B cell (primary cell): ENCODE results near the gene USH1G. TPM values are rescaled to one million over a fixed set of nuclear protein-coding genes. Genes with fewer than 3 reads are reported as not detected.
A peak's percentile ranks its signal among the peaks of the same experiment; 100 is the strongest.

Experiments used
- ATAC-seq: fragments of 200-7000 bp; cut with Tn5 transposase; one replicate; pipeline ENCODE4 v1.10.0; 2021; ENCODE audit warnings: low read depth, mild to moderate bottlenecking, moderate number of reproducible peaks, moderate library complexity
- CTCF ChIA-PET: fragments of 350-600 bp; sonication (Branson Sonifier 250); formaldehyde crosslinking; loops from one replicate; lab custom pipeline; 2021; ENCODE audit warnings: antibody characterized with exemption, inconsistent platforms; lab: Charles Lee
- POLR2A ChIA-PET: fragments of 350-600 bp; sonication (Branson Sonifier 250); formaldehyde crosslinking; loops from one replicate; lab custom pipeline; 2021; ENCODE audit warnings: antibody characterized with exemption; lab: Charles Lee
- DNase-seq: peaks from one replicate; pipeline ENCODE4 v3.0.0; 2013
- H2AFZ ChIP-seq: 2 replicates; pipeline ENCODE4 v1.6.1; 2012; ENCODE audit warnings: mild to moderate bottlenecking, low read depth, low read length; ENCODE audit not compliant: insufficient read depth, poor library complexity, severe bottlenecking
- H3K27ac ChIP-seq, 2 donors: 1 replicate in 1 of 2; 2 replicates in 1 of 2; pipeline ENCODE4 v1.5.1; 2012 to 2013; ENCODE audit warnings: low read length in 2 of 2, mild to moderate bottlenecking in 2 of 2, moderate library complexity in 1 of 2
- H3K27me3 ChIP-seq, 4 experiments: fragments of 200-600 bp in 1 of 4; sonication (generic) in 1 of 4; replicated peaks in 1 of 4; 1 replicate in 2 of 4; 2 replicates in 2 of 4; pipeline versions ENCODE4 v1.6.1 to v1.7.0; 2013 to 2016; ENCODE audit warnings: low read length in 3 of 4, mild to moderate bottlenecking in 2 of 4, mixed read lengths in 1 of 4, moderate library complexity in 1 of 4; ENCODE audit not compliant: insufficient read depth in 4 of 4, control insufficient read depth in 3 of 4; ENCODE audit errors: control extremely low read depth in 1 of 4
- H3K36me3 ChIP-seq, 2 experiments: replicated peaks in 1 of 2; 1 replicate in 1 of 2; 2 replicates in 1 of 2; pipeline versions ENCODE4 v1.6.1 to v1.7.1; 2013; ENCODE audit warnings: low read length in 1 of 2; ENCODE audit not compliant: insufficient read depth in 2 of 2, control insufficient read depth in 1 of 2; ENCODE audit errors: control extremely low read depth in 1 of 2, extremely low read depth in 1 of 2
- H3K4me1 ChIP-seq, 2 donors: fragments of 200-600 bp in 1 of 2; sonication (generic) in 1 of 2; 1 replicate in 1 of 2; 2 replicates in 1 of 2; pipeline versions ENCODE4 v1.5.1 to v1.6.1; 2013 to 2017; ENCODE audit warnings: low read length in 2 of 2; ENCODE audit not compliant: control insufficient read depth in 2 of 2, insufficient read depth in 2 of 2
- H3K4me2 ChIP-seq: replicated peaks from 2 replicates; pipeline ENCODE3; 2012; ENCODE audit warnings: mild to moderate bottlenecking, low read depth, low read length; ENCODE audit not compliant: poor library complexity, severe bottlenecking
- H3K4me3 ChIP-seq, 5 experiments: fragments of 200-600 bp in 1 of 5; sonication (generic) in 1 of 5; 1 replicate in 3 of 5; 2 replicates in 2 of 5; pipeline versions ENCODE4 v1.5.1 to v1.7.0; 2011 to 2016; ENCODE audit warnings: low read length in 4 of 5, mild to moderate bottlenecking in 4 of 5, low read depth in 2 of 5, control low read depth in 1 of 5, moderate library complexity in 1 of 5; ENCODE audit not compliant: insufficient read depth in 1 of 5; ENCODE audit errors: control extremely low read depth in 1 of 5, extremely low read depth in 1 of 5
- H3K79me2 ChIP-seq: fragments of 200-600 bp; sonication (generic); one replicate; pipeline ENCODE4 v1.6.0; 2016; ENCODE audit warnings: low read length; ENCODE audit not compliant: control insufficient read depth, insufficient read depth
- H3K9ac ChIP-seq: fragments of 200-600 bp; sonication (generic); 2 replicates; pipeline ENCODE4 v1.6.1; 2017; ENCODE audit warnings: mild to moderate bottlenecking, low read length, moderate library complexity
- H3K9me3 ChIP-seq, 3 donors: one replicate each; pipeline versions ENCODE4 v1.6.1 to v1.7.1; 2013; ENCODE audit warnings: low read length in 2 of 3; ENCODE audit not compliant: control insufficient read depth in 2 of 3, insufficient read depth in 1 of 3; ENCODE audit errors: control extremely low read depth in 1 of 3
- H4K20me1 ChIP-seq: 2 replicates; pipeline ENCODE4 v1.6.0; 2012; ENCODE audit warnings: mild to moderate bottlenecking, low read length; ENCODE audit not compliant: insufficient read depth, control insufficient read depth, poor library complexity, severe bottlenecking
- H3K27ac Mint-ChIP-seq: one replicate; pipeline ENCODE4 v1.8.0; 2021; ENCODE audit warnings: mixed read lengths
- H3K27me3 Mint-ChIP-seq: one replicate; pipeline ENCODE4 v1.8.0; 2021; ENCODE audit warnings: mixed read lengths
- H3K4me1 Mint-ChIP-seq: one replicate; pipeline ENCODE4 v1.8.0; 2021; ENCODE audit warnings: mixed read lengths
- H3K4me3 Mint-ChIP-seq: one replicate; pipeline ENCODE4 v1.8.0; 2021; ENCODE audit warnings: mixed read lengths
- H3K9me3 Mint-ChIP-seq: one replicate; pipeline ENCODE4 v1.8.0; 2022; ENCODE audit warnings: mixed read lengths; ENCODE audit not compliant: insufficient read depth
- EZH2 ChIP-seq: IDR thresholded peaks from 2 replicates; pipeline ENCODE4 v1.6.1; 2012; ENCODE audit warnings: borderline replicate concordance, low read depth, mild to moderate bottlenecking, moderate library complexity, low read length; ENCODE audit not compliant: insufficient read depth, poor library complexity, severe bottlenecking
- WGBS: methylation state at CpG from one replicate; pipeline ENCODE4 v1.1.5; 2013; ENCODE audit warnings: missing lambda C conversion rate; ENCODE audit not compliant: insufficient coverage; 5-methylcytosine and 5-hydroxymethylcytosine counted together
- intact Hi-C: fragments of 100-400 bp; cut with micrococcal nuclease; formaldehyde crosslinking; loops from one replicate; pipeline ENCODE4 v1.10.0; 2022
- polyA plus RNA-seq: library from polyadenylated mRNA; depleted of rRNA; stranded (reverse); fragments of >200 nt; gene quantifications from 2 replicates; pipeline ENCODE4 v1.2.3, GENCODE V29; 2012
- total RNA-seq, 2 donors: library from RNA; stranded (reverse); fragments of 120-200 nt in 1 of 2; gene quantifications; 1 replicate in 1 of 2; 2 replicates in 1 of 2; pipeline versions ENCODE4 v1.2.3 to v1.2.4, GENCODE V29; 2013 to 2022
- TF ChIP-seq, protein P1 (sequence below): fragments of 200-600 bp; IDR thresholded peaks from one replicate; pipeline ENCODE4 v1.8.0; 2022; ENCODE audit warnings: antibody characterized with exemption, mild to moderate bottlenecking

The USH1G gene
- total and polyA plus RNA-seq, 2 donors (not counting 1 experiment from before 2014, with no cell fraction given): not detected

DNA sequence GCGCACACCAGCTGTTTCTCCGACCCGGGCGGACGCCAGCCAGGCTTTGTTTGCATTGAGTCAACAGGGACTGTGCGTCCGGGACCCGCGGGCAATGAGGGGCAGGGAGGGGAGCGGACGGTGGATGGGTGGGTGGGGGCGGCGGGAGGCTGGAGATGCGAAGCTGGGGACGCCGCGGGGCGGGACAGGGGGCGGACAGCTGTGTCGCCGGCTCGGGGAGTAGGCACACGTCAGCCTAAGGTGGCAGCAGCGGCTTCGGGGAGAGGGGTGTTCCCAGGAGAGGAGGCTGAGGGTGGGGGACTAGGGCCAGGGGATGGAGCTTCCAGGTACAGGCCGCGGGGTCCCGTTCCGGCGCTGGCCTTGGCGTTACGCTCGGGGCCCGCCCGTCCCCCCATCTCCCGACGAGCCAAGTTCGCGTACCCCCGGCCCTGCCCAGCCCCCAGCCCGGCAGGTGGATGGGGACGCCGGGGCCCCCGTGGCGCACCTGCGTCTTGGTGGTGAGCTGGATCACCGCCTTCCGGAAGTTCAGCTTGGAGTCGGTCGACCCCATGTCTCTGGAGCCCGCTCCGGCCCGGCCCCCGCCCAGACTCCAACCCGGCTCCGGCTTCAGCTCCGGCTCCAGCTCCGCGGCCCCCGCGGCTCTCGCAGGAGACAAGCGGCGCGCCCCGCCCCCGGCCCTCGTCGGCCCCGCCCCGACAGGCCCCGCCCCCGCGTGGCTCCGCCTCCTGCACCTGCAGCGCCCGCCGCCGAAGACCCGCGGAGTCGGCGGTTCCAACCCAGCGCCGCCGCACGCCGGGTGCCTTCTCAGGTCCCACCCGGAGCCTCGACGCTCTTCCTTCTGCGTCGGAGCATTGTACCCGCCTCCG lies 49.3 kb upstream of the USH1G start, which contains the start of gene HID1:
HID1 (minus strand) TSS at position 653 of the 866 bp plus-strand sequence; CDS start at position 550, 103 bp downstream.
- 3% methylated on average over 83 of the region's 95 CpGs for WGBS
- H3K36me3 ChIP-seq: no peaks in the 10 kb centered on the region
- ATAC-seq: peak; percentile 93
- H3K9ac ChIP-seq: peak within 1 kb of the TSS; percentile 68
- no peaks in the 10 kb centered on the region for H3K79me2 ChIP-seq
- H3K4me2 ChIP-seq: peak within 1 kb of the TSS; percentile 92
- H3K4me1 ChIP-seq: peaks cover 13 to 16% of the 10 kb centered on the region in 2 donors
- peak within 1 kb of the TSS; percentile 86 for H3K4me3 Mint-ChIP-seq
- CTCF ChIA-PET: interaction anchor here (0.8 to 7.7 kb wide), 6 partner anchors 10 to 229 kb away, joined by 3 to 67 read pairs (median 11); partner anchors contain the start of genes MRPL58 and NT5C
- POLR2A ChIA-PET: interaction anchor here (0.5 to 1.1 kb wide), 7 partner anchors 9 to 229 kb away, joined by 3 to 5 read pairs (median 4); partner anchors contain the start of genes CDR2L and MRPL58
- H3K9me3 Mint-ChIP-seq: no peaks in the 10 kb centered on the region
- DNase-seq: peak; percentile 84
- H3K27me3 Mint-ChIP-seq: peaks cover 24% of the 10 kb centered on the region
- peaks cover 9% of the 10 kb centered on the region for H3K4me1 Mint-ChIP-seq
- no peak within 1 kb of the TSS for H3K27ac ChIP-seq
- intact Hi-C loops: loop anchor here (1.0 kb wide), 2 partner anchors 15 to 40 kb away; partner anchors contain the start of genes CDR2L and MRPL58
- H4K20me1 ChIP-seq: no peaks in the 10 kb centered on the region
- H3K4me3 ChIP-seq: peak within 1 kb of the TSS in 4 of 5 experiments; percentile 42 to 66 (median 57)
- H3K9me3 ChIP-seq: peaks cover 0 to 6% (median 0%) of the 10 kb centered on the region in 3 donors
- H2AFZ ChIP-seq: peak within 1 kb of the TSS; percentile 84
- H3K27me3 ChIP-seq: peaks cover 0 to 48% (median 12%) of the 10 kb centered on the region in 4 experiments
- H3K27ac Mint-ChIP-seq: peak within 1 kb of the TSS; percentile 46
- TF ChIP-seq, protein P1, sequence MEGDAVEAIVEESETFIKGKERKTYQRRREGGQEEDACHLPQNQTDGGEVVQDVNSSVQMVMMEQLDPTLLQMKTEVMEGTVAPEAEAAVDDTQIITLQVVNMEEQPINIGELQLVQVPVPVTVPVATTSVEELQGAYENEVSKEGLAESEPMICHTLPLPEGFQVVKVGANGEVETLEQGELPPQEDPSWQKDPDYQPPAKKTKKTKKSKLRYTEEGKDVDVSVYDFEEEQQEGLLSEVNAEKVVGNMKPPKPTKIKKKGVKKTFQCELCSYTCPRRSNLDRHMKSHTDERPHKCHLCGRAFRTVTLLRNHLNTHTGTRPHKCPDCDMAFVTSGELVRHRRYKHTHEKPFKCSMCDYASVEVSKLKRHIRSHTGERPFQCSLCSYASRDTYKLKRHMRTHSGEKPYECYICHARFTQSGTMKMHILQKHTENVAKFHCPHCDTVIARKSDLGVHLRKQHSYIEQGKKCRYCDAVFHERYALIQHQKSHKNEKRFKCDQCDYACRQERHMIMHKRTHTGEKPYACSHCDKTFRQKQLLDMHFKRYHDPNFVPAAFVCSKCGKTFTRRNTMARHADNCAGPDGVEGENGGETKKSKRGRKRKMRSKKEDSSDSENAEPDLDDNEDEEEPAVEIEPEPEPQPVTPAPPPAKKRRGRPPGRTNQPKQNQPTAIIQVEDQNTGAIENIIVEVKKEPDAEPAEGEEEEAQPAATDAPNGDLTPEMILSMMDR: no peak
- no peak for TF ChIP-seq EZH2
